ENCODE data around the gene VDR. TPM values are rescaled to one million over a fixed set of nuclear protein-coding genes. Genes with fewer than 3 reads are reported as not detected.

Gene VDR
- 6.8 and 12.4 TPM in 2 replicates for total RNA-seq

DNA sequence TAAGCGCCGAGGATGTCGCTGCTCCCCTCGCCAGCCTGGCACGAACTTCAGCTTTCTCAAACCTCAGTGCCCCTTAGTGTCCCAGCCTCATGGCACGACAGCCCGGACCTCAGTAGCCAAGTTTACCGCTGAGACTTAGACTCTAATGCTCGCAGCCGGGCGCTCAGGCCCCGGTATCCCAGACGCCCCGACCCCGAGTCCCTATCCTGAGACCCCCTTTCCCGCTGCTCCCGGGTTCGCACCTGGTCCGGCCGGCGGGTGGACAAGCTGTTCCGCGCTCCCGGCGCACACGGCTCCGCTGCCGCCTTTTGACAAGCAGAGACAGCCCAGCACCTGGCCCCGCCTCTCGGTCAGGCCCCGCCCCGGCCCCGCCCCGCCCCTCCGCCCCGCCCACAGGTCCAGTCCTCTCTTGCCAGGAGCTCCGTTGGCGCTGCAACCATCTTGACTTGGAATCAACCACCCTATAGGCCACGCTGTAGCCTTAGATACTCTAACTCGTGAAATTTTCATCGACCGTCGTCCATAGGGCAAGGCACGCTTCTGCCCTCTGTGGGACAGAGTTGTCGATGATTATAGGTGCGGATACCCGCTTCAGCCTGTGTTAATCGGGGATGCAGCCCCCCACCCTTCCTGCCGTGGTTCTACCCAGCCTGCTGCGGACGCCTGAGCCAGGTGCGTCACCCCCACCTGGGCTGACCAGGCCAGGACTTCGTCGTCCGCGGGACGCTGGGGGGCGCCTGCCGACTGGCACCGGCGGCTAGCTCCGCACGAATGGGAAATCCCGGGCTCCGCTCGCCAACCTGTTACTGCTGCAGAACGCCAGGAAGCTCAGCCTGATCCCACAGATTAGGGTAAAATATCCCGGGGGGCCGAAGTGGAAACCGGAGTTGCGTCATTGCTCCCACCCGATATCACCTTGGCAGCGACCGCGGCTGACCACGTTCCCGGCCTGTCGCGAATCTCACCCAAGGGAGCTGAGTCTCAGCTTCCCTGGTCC is at the start of gene VDR:
Gene VDR, minus strand, starts transcription at position 282 of the 997 bp plus-strand sequence. CDS start 25,881 bp downstream, outside the sequence.

DNA sequence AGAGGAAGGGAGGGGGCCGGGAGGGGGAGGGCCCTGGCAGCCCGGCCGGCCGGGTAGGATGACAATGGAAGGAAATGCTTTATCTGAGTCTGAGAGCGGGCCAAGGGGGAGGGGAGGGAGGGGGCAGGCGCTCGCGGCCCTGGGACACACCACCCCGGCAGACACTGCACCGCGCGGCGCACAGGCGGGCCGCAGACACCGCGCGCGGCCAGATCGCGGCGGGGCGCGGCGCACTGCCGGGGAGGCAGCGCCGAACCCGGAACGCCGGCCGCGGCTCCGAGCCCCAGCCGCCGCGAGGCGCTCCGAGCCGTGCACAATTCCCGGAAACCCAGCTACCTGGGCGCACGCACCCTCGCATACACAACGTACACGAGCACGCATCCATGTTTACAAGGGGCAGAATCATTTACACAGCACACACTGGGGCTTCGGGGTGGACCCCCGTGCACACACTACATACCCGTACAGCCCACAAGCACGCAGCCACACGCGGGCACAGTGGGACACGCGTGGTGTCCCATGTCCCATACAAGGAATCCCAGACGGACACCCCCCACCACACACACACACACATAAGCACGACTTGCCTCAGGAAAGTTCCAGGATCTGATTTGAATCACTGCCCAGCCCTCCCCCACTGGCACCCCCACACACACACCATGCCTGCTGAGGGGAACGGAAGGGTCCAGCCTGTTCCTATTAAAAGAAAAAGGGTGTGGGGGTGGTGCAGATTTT is 84.7 kb downstream of the VDR start, which contains the start of gene HDAC7:
Gene HDAC7, minus strand, starts transcription at position 8 of the 735 bp plus-strand sequence. CDS start 118 bp downstream, outside the sequence.

Other genes starting within 250 kb of the VDR start
- gene RPAP3, start 199.0 kb downstream of the VDR start, total RNA-seq, result 14.4 and 20.4 TPM in 2 replicates
- gene ENDOU, start 179.5 kb downstream of the VDR start, total RNA-seq, result under 0.01 TPM in 1 of 2 replicates, not detected in the other
- 2.0 and 5.1 TPM in 2 replicates for gene RAPGEF3, start 146.1 kb downstream of the VDR start, total RNA-seq
- 13.2 and 17.4 TPM in 2 replicates for gene SLC48A1, start 131.8 kb downstream of the VDR start, total RNA-seq
- 8.2 and 31.4 TPM in 2 replicates for gene HDAC7, start 85.1 kb downstream of the VDR start, total RNA-seq
- gene TMEM106C, start 58.6 kb upstream of the VDR start, total RNA-seq, result 45.1 and 83.4 TPM in 2 replicates
- 0.07 TPM in 1 of 2 replicates, not detected in the other for gene COL2A1, start 99.5 kb upstream of the VDR start, total RNA-seq
- 13.7 and 15.4 TPM in 2 replicates for gene SENP1, start 201.1 kb upstream of the VDR start, total RNA-seq
- 32.8 and 57.4 TPM in 2 replicates for gene PFKM, start 214.4 kb upstream of the VDR start, total RNA-seq

Measured in nasal cavity respiratory epithelium epithelial cell of viscerocranial mucosa (primary cell).